Measurements from ENCODE around the gene SULT4A1.

- TF ChIP-seq CTCF (conservative IDR thresholded peaks at IDR 0.05; ENCODE audit: low read depth, low read length) (no peak), EZH2 (IDR thresholded peaks at IDR 0.05; ENCODE audit: borderline replicate concordance, low read depth, low read length, poor library complexity, severe bottlenecking) (no peak)
Observed at GRCh38 chr22:43888740-43889139, 26.4 kb upstream of the SULT4A1 start.
